KMS-11 (cell line): ENCODE data around the gene SEBOX.

ENCODE experiments used
- H2AFZ ChIP-seq: fragments of 200-600 bp; sonication (generic); 2 replicates; pipeline ENCODE4 v1.6.1; 2016; ENCODE audit warnings: antibody characterized with exemption, mixed run types, low read depth
- H3K27ac ChIP-seq: fragments of 200-600 bp; sonication (generic); 2 replicates; pipeline ENCODE4 v1.6.1; 2016; ENCODE audit warnings: mild to moderate bottlenecking, mixed run types
- H3K27me3 ChIP-seq: fragments of 200-600 bp; sonication (generic); 2 replicates; pipeline ENCODE4 v1.6.1; 2017; ENCODE audit warnings: mild to moderate bottlenecking, low read depth, mixed run types, moderate library complexity; ENCODE audit not compliant: insufficient read depth
- H3K36me3 ChIP-seq: fragments of 200-600 bp; sonication (generic); 2 replicates; pipeline ENCODE4 v1.6.1; 2017; ENCODE audit warnings: mild to moderate bottlenecking, mixed run types; ENCODE audit not compliant: insufficient read depth
- H3K4me1 ChIP-seq: fragments of 200-600 bp; sonication (generic); 2 replicates; pipeline ENCODE4 v1.6.1; 2016; ENCODE audit warnings: mild to moderate bottlenecking, low read depth, mixed run types; ENCODE audit not compliant: poor library complexity, severe bottlenecking
- H3K4me2 ChIP-seq: fragments of 200-600 bp; sonication (generic); 2 replicates; pipeline ENCODE4 v1.7.0; 2016; ENCODE audit warnings: mild to moderate bottlenecking, mixed run types
- H3K4me3 ChIP-seq: fragments of 200-600 bp; sonication (generic); IDR thresholded peaks from 2 replicates; pipeline ENCODE4 v1.6.1; 2017; ENCODE audit warnings: low read depth, low read length, mixed read lengths; ENCODE audit not compliant: insufficient read depth
- H3K79me2 ChIP-seq: fragments of 200-600 bp; sonication (generic); 2 replicates; pipeline ENCODE4 v1.6.1; 2016; ENCODE audit warnings: low read depth, mixed run types; ENCODE audit not compliant: insufficient read depth
- H3K9ac ChIP-seq: fragments of 200-600 bp; sonication (generic); 2 replicates; pipeline ENCODE4 v1.6.1; 2016; ENCODE audit warnings: mild to moderate bottlenecking, mixed run types
- H4K20me1 ChIP-seq: fragments of 200-600 bp; sonication (generic); 2 replicates; pipeline ENCODE4 v1.6.1; 2016; ENCODE audit warnings: mild to moderate bottlenecking, mixed run types; ENCODE audit not compliant: insufficient read depth
- CTCF ChIP-seq: fragments of 200-600 bp; sonication (generic); conservative IDR thresholded peaks from 2 replicates; pipeline ENCODE4 v1.6.1; 2017; ENCODE audit warnings: low read depth, mild to moderate bottlenecking, antibody characterized with exemption, low read length, moderate library complexity, mixed read lengths

Gene SEBOX

GRCh38 chr17:28364665-28365363 is at the start of gene SEBOX:
Gene SEBOX (minus strand): TSS chr17:28365199. CDS start chr17:28365151, 48 bp downstream.
- H3K9ac ChIP-seq = no peak within 1 kb of the TSS
- H4K20me1 ChIP-seq = no peaks in the 10 kb centered on the region
- no peaks in the 10 kb centered on the region for H3K36me3 ChIP-seq
- H3K27ac ChIP-seq = no peak within 1 kb of the TSS
- no peak for TF ChIP-seq CTCF
- H2AFZ ChIP-seq = no peak within 1 kb of the TSS
- H3K4me3 ChIP-seq = no peak within 1 kb of the TSS
- H3K79me2 ChIP-seq = no peaks in the 10 kb centered on the region
- H3K4me2 ChIP-seq = no peak within 1 kb of the TSS
- no peaks in the 10 kb centered on the region for H3K27me3 ChIP-seq
- H3K4me1 ChIP-seq = no peaks in the 10 kb centered on the region

- Histone ChIP-seq H3K4me1 (no peaks in the 10 kb centered on the region), H3K4me3 (no peak overlapping the region), H3K27ac (no peak overlapping the region), H3K27me3 (no peaks in the 10 kb centered on the region), H3K79me2 (no peaks in the 10 kb centered on the region), H3K36me3 (no peaks in the 10 kb centered on the region), H3K4me2 (no peak overlapping the region), H2AFZ (no peak overlapping the region), H4K20me1 (no peaks in the 10 kb centered on the region), H3K9ac (no peak overlapping the region)
- no peak for TF ChIP-seq CTCF
Observed at GRCh38 chr17:28413804-28414203, 48.8 kb upstream of the SEBOX start.

GRCh38 chr17:28412099-28412498 is 47.1 kb upstream of the SEBOX start:
- Histone ChIP-seq H3K9ac (no peak overlapping the region), H2AFZ (no peak overlapping the region), H3K36me3 (no peaks in the 10 kb centered on the region), H3K79me2 (no peaks in the 10 kb centered on the region), H3K4me3 (no peak overlapping the region), H3K4me1 (no peaks in the 10 kb centered on the region), H3K27me3 (no peaks in the 10 kb centered on the region), H3K27ac (no peak overlapping the region), H3K4me2 (no peak overlapping the region), H4K20me1 (no peaks in the 10 kb centered on the region)
- TF ChIP-seq CTCF = no peak

GRCh38 chr17:28407974-28408306 is 42.9 kb upstream of the SEBOX start:
- Histone ChIP-seq H3K36me3 (no peaks in the 10 kb centered on the region), H2AFZ (no peak overlapping the region), H3K27ac (no peak overlapping the region), H3K9ac (no peak overlapping the region), H3K4me3 (no peak overlapping the region), H3K79me2 (no peaks in the 10 kb centered on the region), H3K4me1 (no peaks in the 10 kb centered on the region), H3K27me3 (no peaks in the 10 kb centered on the region), H4K20me1 (no peaks in the 10 kb centered on the region), H3K4me2 (no peak overlapping the region)
- no peak for TF ChIP-seq CTCF
